Measurements from ENCODE around the gene CAB39.

CAB39 gene

DNA sequence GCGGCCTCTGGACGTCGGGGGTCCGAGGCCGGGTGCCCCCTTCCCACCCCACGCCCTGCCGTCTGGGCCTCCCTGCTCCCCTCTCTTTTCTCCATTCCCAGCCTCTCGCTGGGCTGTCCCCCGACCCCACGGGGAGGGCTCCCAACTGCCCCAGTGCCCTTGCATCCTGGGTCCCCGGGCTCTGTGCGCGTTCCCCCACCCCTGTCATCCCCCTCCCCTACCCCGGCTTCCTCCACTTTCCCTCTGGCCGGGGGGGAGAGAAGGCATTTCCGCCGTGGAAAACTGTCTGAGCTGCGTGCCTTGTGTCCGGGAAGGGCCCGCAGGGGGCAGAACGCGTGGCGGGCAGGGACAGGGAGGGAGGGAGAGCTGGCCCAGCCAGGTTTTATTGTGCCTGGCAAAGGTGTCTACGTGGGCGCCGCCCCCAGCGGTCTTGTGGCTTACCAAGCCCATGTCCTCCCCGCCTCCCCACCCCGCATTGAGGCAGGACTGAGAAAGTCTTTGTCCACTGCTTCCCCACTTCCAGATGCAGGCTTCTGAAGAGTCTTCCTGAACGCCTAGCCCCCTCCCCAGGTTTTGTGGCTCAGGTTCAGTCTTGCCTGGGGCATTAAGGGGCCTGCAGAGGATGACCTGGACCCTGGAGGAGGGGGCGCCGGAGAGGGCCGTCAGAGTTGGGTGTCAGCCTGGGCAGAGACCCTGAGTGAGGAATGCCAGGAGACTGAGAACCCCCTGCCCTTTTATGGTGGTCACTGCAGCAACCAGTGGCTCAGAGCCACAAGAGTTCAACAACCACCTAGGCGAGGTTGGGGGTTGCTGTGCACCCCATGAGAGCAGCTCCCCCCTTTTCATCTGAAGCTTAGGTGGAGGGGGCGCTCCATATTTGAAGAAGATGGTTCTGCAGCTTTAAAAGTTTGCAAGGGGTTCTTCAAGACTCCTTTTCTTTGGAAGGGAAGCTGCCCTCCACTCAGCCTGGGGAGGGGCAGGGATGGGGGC is 153.4 kb downstream of the CAB39 start:
- H2AK5ac ChIP-seq (ENCODE audit: low read length, severe bottlenecking), result peak overlapping the region; percentile 3
- H2BK12ac ChIP-seq (ENCODE audit: low read length in 2 of 2), result peak overlapping the region in 1 of 2 experiments; percentile 64
- no peaks in the 10 kb centered on the region for H3K79me1 ChIP-seq (replicated peaks; ENCODE audit: low read length, poor library complexity, severe bottlenecking)
- H3K4me3 ChIP-seq (ENCODE audit: insufficient read depth in 1 of 2, low read depth in 1 of 2, low read length in 2 of 2), result peak overlapping the region; percentile 80 to 93
- 7% methylated on average over 29 of the region's 35 CpGs for WGBS
- H3K23ac ChIP-seq (ENCODE audit: low read length in 2 of 2), result no peak overlapping the region
- H3K4me1 ChIP-seq (ENCODE audit: control insufficient read depth, insufficient read depth, low read depth, low read length), result peaks cover 57% of the 10 kb centered on the region
- peak overlapping the region; percentile 96 for H3K27ac ChIP-seq (ENCODE audit: low read length, poor library complexity, severe bottlenecking)
- no peak overlapping the region for H3K9ac ChIP-seq (ENCODE audit: low read length)
- peak overlapping the region; percentile 87 for H2BK15ac ChIP-seq (ENCODE audit: low read depth, poor library complexity, severe bottlenecking)
- H3K14ac ChIP-seq (ENCODE audit: low read length in 2 of 2), result peak overlapping the region in 1 of 2 experiments; percentile 39
- no peak overlapping the region for H2BK5ac ChIP-seq (ENCODE audit: low read depth, low read length, poor library complexity, severe bottlenecking)
- peak; percentile 63 for DNase-seq
- H4K8ac ChIP-seq (ENCODE audit: low read length), result peak overlapping the region; percentile 75
- H3K36me3 ChIP-seq (ENCODE audit: control insufficient read depth in 1 of 2, insufficient read depth in 2 of 2, low read depth in 1 of 2, low read length in 2 of 2), result peaks cover 0 to 5% of the 10 kb centered on the region in 2 experiments
- peak overlapping the region; percentile 51 for H2AFZ ChIP-seq (ENCODE audit: low read depth, low read length)
- H3K4me2 ChIP-seq (ENCODE audit: low read length, poor library complexity, severe bottlenecking), result peak overlapping the region; percentile 69
- peaks cover 19 to 34% of the 10 kb centered on the region in 2 experiments for H3K27me3 ChIP-seq (ENCODE audit: control insufficient read depth in 1 of 2, insufficient read depth in 1 of 2, low read length in 2 of 2)
- H2BK120ac ChIP-seq (ENCODE audit: low read depth, low read length), result no peak overlapping the region
- H3K4ac ChIP-seq (ENCODE audit: low read depth in 1 of 2, low read length in 2 of 2), result peak overlapping the region in 1 of 2 experiments; percentile 80
- H4K91ac ChIP-seq (ENCODE audit: low read length), result peak overlapping the region; percentile 31
- H3K9me3 ChIP-seq (ENCODE audit: control insufficient read depth, low read length), result no peaks in the 10 kb centered on the region
- peak overlapping the region; percentile 74 to 75 for H3K18ac ChIP-seq (ENCODE audit: low read depth in 1 of 2, low read length in 2 of 2)

DNA sequence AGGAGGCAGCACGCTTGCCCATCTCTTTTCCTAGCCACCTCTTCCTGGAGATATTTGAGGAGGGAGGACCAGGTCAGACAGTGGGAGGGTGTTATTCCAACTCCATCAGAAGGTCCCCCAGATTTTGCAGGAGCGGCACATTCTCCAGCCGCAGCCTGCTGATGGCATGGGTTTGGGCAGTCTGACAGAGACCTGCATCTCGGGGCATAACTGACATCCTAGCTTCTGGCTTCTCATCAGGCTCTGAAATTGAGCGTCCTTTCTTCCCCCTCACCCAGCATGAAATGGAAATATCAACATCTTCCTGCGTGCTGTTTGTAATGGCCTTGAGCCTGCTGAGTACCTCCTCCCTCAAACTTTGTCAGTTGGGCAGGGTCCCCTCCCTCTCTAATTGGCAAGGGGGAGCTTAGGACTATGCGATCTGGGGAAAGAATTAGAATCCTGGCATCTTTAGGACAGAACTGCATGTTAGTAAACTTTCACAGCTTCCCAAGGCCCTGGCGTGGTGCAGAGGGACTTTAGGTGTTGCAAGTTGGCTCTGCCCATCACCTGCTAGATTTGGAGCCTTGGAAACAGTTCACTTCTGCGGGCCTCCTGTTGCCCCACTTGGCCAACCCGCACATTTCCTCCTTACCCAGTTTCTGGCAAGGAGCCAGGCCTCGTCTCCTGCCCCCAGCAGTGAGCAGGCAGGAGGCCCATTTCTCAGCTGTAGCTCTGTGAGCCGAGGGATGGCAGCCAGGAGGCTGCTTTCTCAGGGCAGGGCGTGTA is 154.3 kb downstream of the CAB39 start:
- Histone ChIP-seq H3K4ac (ENCODE audit: low read depth in 1 of 2, low read length in 2 of 2) (peak overlapping the region in 1 of 2 experiments; percentile 13), H2BK5ac (ENCODE audit: low read depth, low read length, poor library complexity, severe bottlenecking) (peak overlapping the region; percentile 3), H3K9ac (ENCODE audit: low read length) (no peak overlapping the region), H3K27me3 (ENCODE audit: control insufficient read depth in 1 of 2, insufficient read depth in 1 of 2, low read length in 2 of 2) (peaks cover 10 to 25% of the 10 kb centered on the region in 2 experiments), H3K4me2 (ENCODE audit: low read length, poor library complexity, severe bottlenecking) (peak overlapping the region; percentile 69), H4K91ac (ENCODE audit: low read length) (no peak overlapping the region), H3K14ac (ENCODE audit: low read length in 2 of 2) (no peak overlapping the region), H3K4me3 (ENCODE audit: insufficient read depth in 1 of 2, low read depth in 1 of 2, low read length in 2 of 2) (peak overlapping the region in 1 of 2 experiments; percentile 37), H4K8ac (ENCODE audit: low read length) (no peak overlapping the region), H3K4me1 (ENCODE audit: control insufficient read depth, insufficient read depth, low read depth, low read length) (peaks cover 65% of the 10 kb centered on the region), H2BK120ac (ENCODE audit: low read depth, low read length) (no peak overlapping the region), H3K79me1 (replicated peaks; ENCODE audit: low read length, poor library complexity, severe bottlenecking) (no peaks in the 10 kb centered on the region), H2BK12ac (ENCODE audit: low read length in 2 of 2) (no peak overlapping the region), H2BK15ac (ENCODE audit: low read depth, poor library complexity, severe bottlenecking) (no peak overlapping the region), H3K18ac (ENCODE audit: low read depth in 1 of 2, low read length in 2 of 2) (no peak overlapping the region), H2AK5ac (ENCODE audit: low read length, severe bottlenecking) (peak overlapping the region; percentile 76), H3K27ac (ENCODE audit: low read length, poor library complexity, severe bottlenecking) (peak overlapping the region; percentile 96), H3K9me3 (ENCODE audit: control insufficient read depth, low read length) (no peaks in the 10 kb centered on the region), H3K36me3 (ENCODE audit: control insufficient read depth in 1 of 2, insufficient read depth in 2 of 2, low read depth in 1 of 2, low read length in 2 of 2) (peaks cover 0 to 12% of the 10 kb centered on the region in 2 experiments), H3K23ac (ENCODE audit: low read length in 2 of 2) (no peak overlapping the region), H2AFZ (ENCODE audit: low read depth, low read length) (no peak overlapping the region)
- DNase-seq, result peak; percentile 26
- 54% methylated on average over 12 of the region's 13 CpGs for WGBS

DNA sequence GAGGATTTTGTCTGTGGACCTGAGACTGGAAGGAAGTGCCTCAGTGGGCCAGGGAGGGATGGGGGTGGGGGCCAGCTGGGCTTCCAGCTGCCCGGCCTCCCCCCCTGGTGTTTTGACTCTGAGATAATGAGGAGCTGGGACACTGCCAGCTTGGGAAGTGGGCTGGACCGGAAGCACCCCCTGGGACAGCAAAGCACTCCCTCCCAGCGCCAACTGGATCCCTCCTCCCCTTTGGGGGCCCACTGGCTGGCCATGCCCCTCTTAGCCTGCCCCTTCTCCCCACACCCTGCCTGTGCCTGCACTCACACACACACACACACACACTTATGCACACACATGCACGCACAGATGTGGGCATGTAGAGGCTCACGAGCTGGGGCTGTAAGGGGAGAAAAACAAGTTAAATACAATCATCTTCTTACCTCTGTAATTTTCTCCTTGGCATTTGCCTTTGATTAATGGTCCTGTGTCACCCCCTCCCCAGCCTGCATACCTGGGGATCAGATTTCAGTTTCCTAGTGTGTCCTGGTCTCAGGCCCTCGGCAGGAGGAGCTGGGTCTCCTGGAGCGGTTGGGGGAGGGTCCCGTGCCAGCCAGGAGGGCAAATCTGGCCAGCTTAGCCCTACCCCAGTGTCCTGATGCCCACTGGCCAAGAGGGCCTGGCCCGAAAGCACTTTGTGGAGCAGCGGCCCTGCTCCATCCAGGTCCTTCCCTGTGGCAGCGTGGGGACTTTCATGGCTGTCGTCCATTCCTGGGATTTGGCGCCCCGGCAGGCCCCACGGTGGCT is 155.7 kb downstream of the CAB39 start:
- Histone ChIP-seq H2BK5ac (ENCODE audit: low read depth, low read length, poor library complexity, severe bottlenecking) (peak overlapping the region; percentile 69), H3K79me1 (replicated peaks; ENCODE audit: low read length, poor library complexity, severe bottlenecking) (peaks cover 4% of the 10 kb centered on the region), H2AK5ac (ENCODE audit: low read length, severe bottlenecking) (peak overlapping the region; percentile 97), H3K9ac (ENCODE audit: low read length) (no peak overlapping the region), H3K27ac (ENCODE audit: low read length, poor library complexity, severe bottlenecking) (peak overlapping the region; percentile 96), H3K14ac (ENCODE audit: low read length in 2 of 2) (no peak overlapping the region), H3K18ac (ENCODE audit: low read depth in 1 of 2, low read length in 2 of 2) (peak overlapping the region; percentile 60 to 76), H2BK120ac (ENCODE audit: low read depth, low read length) (no peak overlapping the region), H2BK15ac (ENCODE audit: low read depth, poor library complexity, severe bottlenecking) (peak overlapping the region; percentile 37), H2AFZ (ENCODE audit: low read depth, low read length) (no peak overlapping the region), H3K4me3 (ENCODE audit: insufficient read depth in 1 of 2, low read depth in 1 of 2, low read length in 2 of 2) (no peak overlapping the region), H3K9me3 (ENCODE audit: control insufficient read depth, low read length) (no peaks in the 10 kb centered on the region), H2BK12ac (ENCODE audit: low read length in 2 of 2) (peak overlapping the region; percentile 1 to 9), H3K23ac (ENCODE audit: low read length in 2 of 2) (no peak overlapping the region), H3K27me3 (ENCODE audit: control insufficient read depth in 1 of 2, insufficient read depth in 1 of 2, low read length in 2 of 2) (peaks cover under 1 to 11% of the 10 kb centered on the region in 2 experiments), H3K4me2 (ENCODE audit: low read length, poor library complexity, severe bottlenecking) (peak overlapping the region; percentile 18), H3K4ac (ENCODE audit: low read depth in 1 of 2, low read length in 2 of 2) (peak overlapping the region in 1 of 2 experiments; percentile 8), H4K91ac (ENCODE audit: low read length) (peak overlapping the region; percentile 80), H4K8ac (ENCODE audit: low read length) (peak overlapping the region; percentile 79), H3K36me3 (ENCODE audit: control insufficient read depth in 1 of 2, insufficient read depth in 2 of 2, low read depth in 1 of 2, low read length in 2 of 2) (peaks cover 0 to 20% of the 10 kb centered on the region in 2 experiments), H3K4me1 (ENCODE audit: control insufficient read depth, insufficient read depth, low read depth, low read length) (peaks cover 76% of the 10 kb centered on the region)
- peak; percentile 23 for DNase-seq
- 27% methylated on average over 12 of the region's 15 CpGs for WGBS
